CD4-positive, alpha-beta memory T cell (primary cell): Measurements from ENCODE around the gene LRIG1. TPM values are rescaled to one million over a fixed set of nuclear protein-coding genes. Genes with fewer than 3 reads are reported as not detected.

Experiments used
- CTCF ChIA-PET: fragments of 350-600 bp; sonication (Branson Sonifier 250); formaldehyde crosslinking; loops from one replicate; lab custom pipeline; 2021; ENCODE audit warnings: inconsistent platforms; ENCODE audit not compliant: partially characterized antibody; lab: Charles Lee
- POLR2A ChIA-PET: fragments of 350-600 bp; sonication (Branson Sonifier 250); formaldehyde crosslinking; loops from one replicate; lab custom pipeline; 2021; ENCODE audit not compliant: partially characterized antibody; lab: Charles Lee
- DNase-seq, 5 donors: peaks; one replicate each; pipeline versions ENCODE4 v3.0.0 to v3.0.0-alpha.2; 2020 to 2022; ENCODE audit warnings: mixed read lengths in 1 of 5
- H3K27ac ChIP-seq: one replicate; pipeline ENCODE4 v1.7.0; 2013; ENCODE audit warnings: low read depth, low read length
- H3K27me3 ChIP-seq: 2 replicates; pipeline ENCODE4 v1.7.0; 2013; ENCODE audit warnings: mild to moderate bottlenecking, low read length, moderate library complexity; ENCODE audit not compliant: insufficient read depth
- H3K36me3 ChIP-seq: 2 replicates; pipeline ENCODE4 v1.7.0; 2013; ENCODE audit warnings: mild to moderate bottlenecking, low read length, moderate library complexity; ENCODE audit not compliant: insufficient read depth
- H3K4me1 ChIP-seq: 2 replicates; pipeline ENCODE4 v1.7.0; 2013; ENCODE audit warnings: mild to moderate bottlenecking, low read length, moderate library complexity; ENCODE audit not compliant: insufficient read depth
- H3K4me3 ChIP-seq, 2 donors: one replicate each; pipeline ENCODE4 v1.7.0; 2013; ENCODE audit warnings: low read length in 2 of 2, mild to moderate bottlenecking in 1 of 2
- H3K9me3 ChIP-seq, 2 donors: one replicate each; pipeline ENCODE4 v1.7.0; 2013; ENCODE audit warnings: low read length in 2 of 2, control low read depth in 1 of 2; ENCODE audit not compliant: control insufficient read depth in 1 of 2
- H3K27ac Mint-ChIP-seq, 7 donors: one replicate each; pipeline ENCODE4 v1.8.0; 2020 to 2021; ENCODE audit warnings: mixed read lengths in 7 of 7, mild to moderate bottlenecking in 6 of 7, inconsistent platforms in 3 of 7, moderate library complexity in 3 of 7
- H3K27me3 Mint-ChIP-seq, 2 donors: one replicate each; pipeline ENCODE4 v1.8.0; 2020 to 2021; ENCODE audit warnings: mixed read lengths in 2 of 2
- H3K36me3 Mint-ChIP-seq, 2 donors: one replicate each; pipeline ENCODE4 v1.8.0; 2020 to 2021; ENCODE audit warnings: mixed read lengths in 2 of 2, inconsistent platforms in 1 of 2, mild to moderate bottlenecking in 1 of 2
- H3K4me1 Mint-ChIP-seq, 4 donors: one replicate each; pipeline ENCODE4 v1.8.0; 2020 to 2021; ENCODE audit warnings: mixed read lengths in 4 of 4, mild to moderate bottlenecking in 1 of 4
- H3K4me3 Mint-ChIP-seq, 8 donors: one replicate each; pipeline ENCODE4 v1.8.0; 2020 to 2021; ENCODE audit warnings: mixed read lengths in 8 of 8, mild to moderate bottlenecking in 7 of 8, moderate library complexity in 6 of 8, inconsistent platforms in 3 of 8
- H3K9me3 Mint-ChIP-seq, 8 donors: one replicate each; pipeline ENCODE4 v1.8.0; 2020 to 2021; ENCODE audit warnings: mixed read lengths in 8 of 8, mild to moderate bottlenecking in 5 of 8, inconsistent platforms in 3 of 8, moderate library complexity in 1 of 8
- intact Hi-C: fragments of 100-400 bp; cut with micrococcal nuclease; formaldehyde crosslinking; loops from one replicate; pipeline ENCODE4 v1.15.1; 2023
- polyA plus RNA-seq, 2 donors: library from polyadenylated mRNA; unstranded; fragments of 300-500 nt; fragmentation: Illumina TruSeq; gene quantifications; one replicate each; pipeline ENCODE4 v1.2.3, GENCODE V29; 2021
- total RNA-seq, 2 experiments: library from RNA; stranded (reverse); gene quantifications; one replicate each; pipeline ENCODE4 v1.2.3, GENCODE V29; 2021

The LRIG1 gene
- total and polyA plus RNA-seq, 4 experiments from 2014 or later, result 28.6 to 71.7 (median 62.4) TPM

DNA sequence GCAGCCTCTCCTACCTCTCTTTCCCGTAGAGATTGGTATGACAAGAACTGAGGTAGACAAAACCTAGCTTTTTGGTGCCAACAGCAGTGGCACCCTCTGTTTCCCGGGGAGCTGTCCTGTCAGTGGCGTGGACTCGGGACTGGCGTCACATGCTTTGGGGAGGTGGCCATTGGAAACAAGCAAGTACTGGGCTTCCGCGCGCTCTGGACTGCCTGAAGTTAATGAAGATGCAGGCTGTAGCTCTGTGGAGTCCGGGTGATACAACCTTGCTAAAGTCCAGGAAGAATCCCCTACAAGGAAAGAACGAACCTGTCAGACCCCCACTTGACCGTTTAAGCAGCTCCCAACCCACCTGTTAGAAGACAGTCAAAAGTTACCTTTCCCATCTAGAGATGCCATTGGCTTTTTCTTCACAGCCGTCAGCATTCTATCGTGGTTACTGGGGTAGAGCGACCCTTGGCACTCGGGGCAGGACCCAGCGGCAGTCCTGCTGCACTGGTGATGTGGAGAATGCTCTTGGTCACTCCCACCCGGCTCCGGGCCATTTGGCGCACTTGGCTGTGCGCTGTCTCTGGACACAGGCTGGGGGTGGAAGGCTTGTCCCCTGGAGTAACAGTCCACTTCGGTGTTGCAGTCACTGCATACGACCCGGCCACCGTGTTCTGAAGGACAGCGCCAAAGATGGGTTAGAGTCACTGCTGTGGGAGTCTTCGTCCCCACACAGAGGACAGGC lies 120.5 kb downstream of the LRIG1 start:
- POLR2A ChIA-PET, result interaction anchor here (1.2 kb wide), 1 partner anchor 13 kb away, joined by 3 read pairs; no protein-coding TSS in a partner anchor
- H3K4me3 Mint-ChIP-seq, result no peak overlapping the region

DNA sequence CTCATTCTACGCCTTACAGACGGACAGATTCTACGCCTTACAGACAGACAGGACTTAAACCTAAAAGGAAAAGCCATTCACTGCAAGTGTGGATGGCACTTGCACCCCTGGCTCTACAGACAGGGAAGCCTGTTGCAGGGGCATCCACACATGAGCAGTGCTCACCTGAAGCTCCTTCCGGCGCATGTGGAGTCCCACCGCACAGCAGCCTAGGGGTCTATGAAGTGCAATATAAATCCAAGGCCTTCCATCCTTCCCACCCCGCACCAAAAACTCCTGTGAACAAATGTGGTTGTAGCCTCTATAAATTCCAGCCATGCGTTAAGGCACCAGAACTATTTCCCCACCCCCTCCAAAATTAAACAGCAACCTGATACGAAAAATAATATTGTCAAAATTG lies 121.3 kb downstream of the LRIG1 start:
- CTCF ChIA-PET, result interaction anchor here (0.9 to 4.3 kb wide), 12 partner anchors 8 to 443 kb away, joined by 3 to 80 read pairs (median 16); no protein-coding TSS in a partner anchor

More for the DNA sequence above, 120.5 kb downstream of the LRIG1 start:
- Histone ChIP-seq H3K4me3 (no peak overlapping the region), H3K27me3 (no peaks in the 10 kb centered on the region), H3K4me1 (peaks cover 25% of the 10 kb centered on the region), H3K36me3 (peaks cover 74% of the 10 kb centered on the region), H3K27ac (no peak overlapping the region), H3K9me3 (no peaks in the 10 kb centered on the region)
- no peaks in the 10 kb centered on the region for H3K27me3 Mint-ChIP-seq
- no peak for DNase-seq
- CTCF ChIA-PET, result interaction anchor here (0.7 to 4.3 kb wide), 5 partner anchors 13 to 126 kb away, joined by 3 to 80 read pairs (median 4); no protein-coding TSS in a partner anchor
- intact Hi-C loops, result no loop called here
- H3K9me3 Mint-ChIP-seq, result no peaks in the 10 kb centered on the region
- H3K36me3 Mint-ChIP-seq, result peaks cover 81 to 89% of the 10 kb centered on the region in 2 donors
- peak overlapping the region in 4 of 7 donors; percentile 6 to 81 (median 60) for H3K27ac Mint-ChIP-seq
- H3K4me1 Mint-ChIP-seq, result peaks cover 19 to 37% (median 24%) of the 10 kb centered on the region in 4 donors

DNA sequence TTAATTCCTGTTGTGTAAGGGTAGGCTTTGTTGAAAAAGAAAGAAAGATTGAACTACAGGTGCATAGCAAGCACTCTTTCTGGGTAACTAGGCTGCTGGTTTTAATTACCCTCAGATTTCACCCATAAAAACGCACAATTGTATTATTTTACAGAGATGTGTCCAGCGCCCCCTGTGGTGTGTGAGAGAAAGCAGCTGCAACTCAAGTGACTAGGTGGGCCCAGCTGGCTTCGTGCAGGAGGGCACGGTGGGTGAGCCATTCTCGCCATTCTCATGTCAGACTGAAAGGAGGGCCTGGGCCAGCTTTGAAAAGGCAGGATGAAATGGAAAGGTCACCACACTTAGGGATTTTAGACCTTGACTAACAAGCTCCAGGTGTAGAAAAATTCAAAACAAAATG lies 122.6 kb downstream of the LRIG1 start:
- POLR2A ChIA-PET, result interaction anchor here (0.9 to 2.8 kb wide), 16 partner anchors 8 to 157 kb away, joined by 3 to 38 read pairs (median 5); partner anchors contain the start of gene SLC25A26
- H3K27ac ChIP-seq, result peak overlapping the region; percentile 45

More for the DNA sequence above, 121.3 kb downstream of the LRIG1 start:
- POLR2A ChIA-PET, result interaction anchor here (1.2 to 2.3 kb wide), 2 partner anchors 12 to 14 kb away, joined by 3 to 17 read pairs; no protein-coding TSS in a partner anchor
- no peak for DNase-seq
- H3K4me1 ChIP-seq, result peaks cover 25% of the 10 kb centered on the region
- intact Hi-C loops, result loop anchor here (2.0 kb wide), 1 partner anchor 15 kb away; no protein-coding TSS in a partner anchor
- H3K4me3 ChIP-seq, result no peak overlapping the region
- Mint-ChIP-seq H3K4me1 (peaks cover 19 to 37% (median 23%) of the 10 kb centered on the region in 4 donors), H3K36me3 (peaks cover 76 to 81% of the 10 kb centered on the region in 2 donors), H3K27ac (peak overlapping the region; percentile 9 to 83 (median 65)), H3K4me3 (no peak overlapping the region), H3K9me3 (no peaks in the 10 kb centered on the region), H3K27me3 (no peaks in the 10 kb centered on the region)
- no peaks in the 10 kb centered on the region for H3K9me3 ChIP-seq
- H3K27me3 ChIP-seq, result no peaks in the 10 kb centered on the region
- H3K36me3 ChIP-seq, result peaks cover 66% of the 10 kb centered on the region
- no peak overlapping the region for H3K27ac ChIP-seq

DNA sequence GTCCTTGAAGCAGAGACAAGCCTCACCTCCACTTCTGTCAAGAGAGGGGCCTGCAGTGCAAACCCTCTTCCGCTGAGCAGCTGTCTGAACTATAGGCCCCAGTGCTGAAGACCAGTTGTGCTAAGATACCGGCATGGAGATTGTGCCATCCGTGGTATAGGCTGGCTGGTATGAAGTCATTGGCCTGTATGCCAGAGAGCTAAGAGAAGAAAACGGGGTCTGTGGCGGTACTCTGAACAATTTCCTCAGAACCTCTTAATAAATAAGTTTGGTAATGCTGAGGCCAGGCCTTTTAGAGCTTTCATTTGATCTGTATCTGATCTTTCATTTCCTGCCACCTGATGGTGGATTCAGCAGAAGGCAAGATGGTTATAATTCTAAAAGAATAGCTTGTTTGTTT lies 123.0 kb downstream of the LRIG1 start:
- intact Hi-C loops, result loop anchor here (1.0 to 2.0 kb wide), 4 partner anchors 17 to 439 kb away; no protein-coding TSS in a partner anchor
- H3K4me1 ChIP-seq, result peaks cover 25% of the 10 kb centered on the region
- H3K27ac ChIP-seq, result peak overlapping the region; percentile 45
- ChIA-PET POLR2A (interaction anchor here (0.7 to 2.8 kb wide), 18 partner anchors 7 to 255 kb away, joined by 3 to 38 read pairs (median 4); partner anchors contain the start of gene SLC25A26), CTCF (interaction anchor here (0.7 to 4.3 kb wide), 49 partner anchors 9 to 444 kb away, joined by 3 to 80 read pairs (median 7); no protein-coding TSS in a partner anchor)
- H3K27me3 ChIP-seq, result no peaks in the 10 kb centered on the region
- Mint-ChIP-seq H3K27me3 (no peaks in the 10 kb centered on the region), H3K27ac (peak overlapping the region; percentile 82 to 95 (median 89)), H3K4me1 (peaks cover 19 to 37% (median 22%) of the 10 kb centered on the region in 4 donors), H3K36me3 (peaks cover 59 to 82% of the 10 kb centered on the region in 2 donors), H3K9me3 (no peaks in the 10 kb centered on the region), H3K4me3 (peak overlapping the region in 6 of 8 donors; percentile 2 to 32 (median 12))
- DNase-seq, result peak in 4 of 5 donors; percentile 51 to 64 (median 52)
- H3K9me3 ChIP-seq, result no peaks in the 10 kb centered on the region
- peaks cover 49% of the 10 kb centered on the region for H3K36me3 ChIP-seq
- no peak overlapping the region for H3K4me3 ChIP-seq

More for the DNA sequence above, 122.6 kb downstream of the LRIG1 start:
- Mint-ChIP-seq H3K4me1 (peaks cover 19 to 37% (median 22%) of the 10 kb centered on the region in 4 donors), H3K27ac (peak overlapping the region; percentile 82 to 95 (median 89)), H3K36me3 (peaks cover 63 to 78% of the 10 kb centered on the region in 2 donors), H3K4me3 (peak overlapping the region in 2 of 8 donors; percentile 12 to 32), H3K27me3 (no peaks in the 10 kb centered on the region), H3K9me3 (no peaks in the 10 kb centered on the region)
- intact Hi-C loops, result loop anchor here (1.0 to 2.0 kb wide), 4 partner anchors 17 to 438 kb away; no protein-coding TSS in a partner anchor
- H3K4me1 ChIP-seq, result peaks cover 25% of the 10 kb centered on the region
- no peaks in the 10 kb centered on the region for H3K27me3 ChIP-seq
- H3K4me3 ChIP-seq, result no peak overlapping the region
- H3K9me3 ChIP-seq, result no peaks in the 10 kb centered on the region
- CTCF ChIA-PET, result interaction anchor here (0.7 to 4.3 kb wide), 50 partner anchors 9 to 444 kb away, joined by 3 to 80 read pairs (median 7); no protein-coding TSS in a partner anchor
- DNase-seq, result peak; percentile 49 to 70 (median 56)
- peaks cover 53% of the 10 kb centered on the region for H3K36me3 ChIP-seq

DNA sequence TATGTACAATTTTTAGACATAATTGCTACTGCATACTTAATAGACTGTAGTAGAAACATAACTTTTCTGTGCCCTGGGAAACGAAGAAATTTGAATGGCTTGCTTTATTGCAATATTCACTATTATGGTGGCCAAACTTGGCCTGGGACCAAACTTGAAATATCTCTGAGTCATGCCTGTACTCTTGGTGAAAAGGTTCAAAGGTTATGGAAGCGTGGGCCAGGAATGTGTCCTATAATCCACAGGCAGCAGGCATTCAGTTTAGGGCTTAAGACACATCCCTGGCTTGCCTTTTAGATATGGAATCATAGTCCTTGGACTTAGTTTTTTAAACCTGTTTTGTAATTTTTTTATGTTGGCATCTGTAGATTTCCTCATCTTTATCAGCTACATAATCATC lies 124.3 kb downstream of the LRIG1 start:
- intact Hi-C loops, result no loop called here
- no peaks in the 10 kb centered on the region for H3K27me3 ChIP-seq
- Mint-ChIP-seq H3K36me3 (peaks cover 49 to 80% of the 10 kb centered on the region in 2 donors), H3K27ac (peak overlapping the region; percentile 20 to 95 (median 88)), H3K4me1 (peaks cover 19 to 37% (median 22%) of the 10 kb centered on the region in 4 donors), H3K27me3 (no peaks in the 10 kb centered on the region), H3K4me3 (no peak overlapping the region), H3K9me3 (no peaks in the 10 kb centered on the region)
- POLR2A ChIA-PET, result interaction anchor here (2.0 to 2.8 kb wide), 2 partner anchors 79 to 99 kb away, joined by 12 to 24 read pairs; no protein-coding TSS in a partner anchor
- no peak overlapping the region for H3K27ac ChIP-seq
- no peaks in the 10 kb centered on the region for H3K9me3 ChIP-seq
- peaks cover 36% of the 10 kb centered on the region for H3K36me3 ChIP-seq
- DNase-seq, result no peak
- CTCF ChIA-PET, result interaction anchor here (1.4 to 4.3 kb wide), 13 partner anchors 11 to 446 kb away, joined by 3 to 80 read pairs (median 19); no protein-coding TSS in a partner anchor
- H3K4me1 ChIP-seq, result peaks cover 25% of the 10 kb centered on the region
- H3K4me3 ChIP-seq, result no peak overlapping the region

DNA sequence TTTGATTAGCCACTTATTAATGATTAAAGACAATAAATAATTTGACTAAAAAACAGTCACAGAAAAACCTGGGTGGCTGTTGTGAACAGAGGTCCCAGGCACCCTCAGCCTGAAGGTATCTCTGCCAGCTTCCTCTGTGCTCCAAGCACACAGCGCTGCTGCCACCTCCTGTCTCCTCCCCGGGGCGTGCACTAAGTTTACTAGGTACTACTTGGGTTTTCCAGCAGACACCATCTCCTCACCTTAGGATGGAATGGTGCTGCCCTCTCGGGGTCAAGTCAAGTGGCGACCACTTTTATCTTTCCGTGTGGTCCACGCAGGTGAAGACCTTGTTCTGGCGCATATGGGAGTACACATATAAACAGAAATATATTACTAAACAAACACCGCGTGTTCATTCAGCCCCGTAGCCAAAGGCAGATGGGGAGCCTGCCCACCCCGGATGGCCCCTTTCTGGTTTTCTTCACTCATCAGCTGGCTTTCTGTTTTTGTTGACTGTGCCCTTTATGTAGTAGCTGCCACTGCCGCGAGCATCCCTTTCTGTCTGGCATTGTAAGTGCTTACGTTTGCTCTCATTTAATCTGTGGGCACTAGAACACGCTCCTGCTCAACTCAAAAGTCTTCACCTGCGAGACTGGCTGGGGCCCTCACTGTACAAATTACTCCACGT lies 128.0 kb downstream of the LRIG1 start:
- peaks cover 13% of the 10 kb centered on the region for H3K4me1 ChIP-seq
- Mint-ChIP-seq H3K4me3 (no peak overlapping the region), H3K9me3 (no peaks in the 10 kb centered on the region), H3K36me3 (peaks cover 18 to 72% of the 10 kb centered on the region in 2 donors), H3K27me3 (no peaks in the 10 kb centered on the region), H3K4me1 (peaks cover 18 to 45% (median 19%) of the 10 kb centered on the region in 4 donors), H3K27ac (peak overlapping the region in 6 of 7 donors; percentile 36 to 82 (median 74))
- intact Hi-C loops, result loop anchor here (1.0 kb wide), 2 partner anchors 97 to 119 kb away; no protein-coding TSS in a partner anchor
- ChIA-PET CTCF (interaction anchor here (0.6 to 5.4 kb wide), 23 partner anchors 10 to 450 kb away, joined by 3 to 70 read pairs (median 4); no protein-coding TSS in a partner anchor), POLR2A (interaction anchor here (0.6 to 3.1 kb wide), 11 partner anchors 17 to 119 kb away, joined by 3 to 21 read pairs (median 4); no protein-coding TSS in a partner anchor)
- no peak overlapping the region for H3K27ac ChIP-seq
- H3K9me3 ChIP-seq, result no peaks in the 10 kb centered on the region
- peaks cover 9% of the 10 kb centered on the region for H3K36me3 ChIP-seq
- no peak overlapping the region for H3K4me3 ChIP-seq
- DNase-seq, result peak; percentile 35 to 56 (median 44)
- no peaks in the 10 kb centered on the region for H3K27me3 ChIP-seq
